Heart right ventricle (tissue), 16 donors: ENCODE results near the gene CD2AP. TPM values are rescaled to one million over a fixed set of nuclear protein-coding genes. Genes with fewer than 3 reads are reported as not detected.

Experiments used
- ATAC-seq, 8 donors: fragments of 200-7000 bp; cut with Tn5 transposase; one replicate each; pipeline ENCODE4 v1.9.1; 2020; ENCODE audit warnings: mild to moderate bottlenecking in 8 of 8, moderate library complexity in 8 of 8, moderate number of reproducible peaks in 1 of 8
- DNase-seq, 2 donors: peaks; one replicate each; pipeline ENCODE4 v3.0.0-alpha.2; 2020
- H3K27ac ChIP-seq, 10 donors: fragments of 200-600 bp; sonication (generic) in 2 of 10; one replicate each; pipeline versions ENCODE4 v1.5.0 to v1.8.0; 2020 to 2022; ENCODE audit warnings: mild to moderate bottlenecking in 3 of 10
- H3K27me3 ChIP-seq, 7 donors: fragments of 200-600 bp; one replicate each; pipeline ENCODE4 v1.8.0; 2021 to 2022; ENCODE audit warnings: mild to moderate bottlenecking in 2 of 7
- H3K36me3 ChIP-seq, 9 donors: fragments of 200-600 bp; sonication (generic) in 1 of 9; one replicate each; pipeline versions ENCODE4 v1.5.0 to v1.8.0; 2020 to 2022; ENCODE audit warnings: mild to moderate bottlenecking in 2 of 9
- H3K4me1 ChIP-seq, 9 donors: fragments of 200-600 bp; sonication (generic) in 1 of 9; one replicate each; pipeline versions ENCODE4 v1.5.0 to v1.8.0; 2020 to 2022; ENCODE audit warnings: mild to moderate bottlenecking in 4 of 9
- H3K4me3 ChIP-seq, 10 donors: fragments of 200-600 bp; sonication (generic) in 2 of 10; one replicate each; pipeline versions ENCODE4 v1.5.0 to v1.8.0; 2020 to 2022; ENCODE audit warnings: mild to moderate bottlenecking in 7 of 10, moderate library complexity in 2 of 10
- H3K9me3 ChIP-seq, 11 donors: fragments of 200-600 bp in 10 of 11; sonication (generic) in 2 of 11; one replicate each; pipeline versions ENCODE4 v1.5.0 to v1.8.0; 2013 to 2022; ENCODE audit warnings: mild to moderate bottlenecking in 2 of 11, control low read depth in 1 of 11, moderate library complexity in 1 of 11
- WGBS, 2 donors: extraction: QIAGEN DNeasy Blood & Tissue Kit; methylation state at CpG; one replicate each; pipeline ENCODE4 v1.1.7; 2013; ENCODE audit warnings: inconsistent platforms in 1 of 2; 5-methylcytosine and 5-hydroxymethylcytosine counted together
- intact Hi-C, 10 donors: fragments of 100-400 bp; cut with DNase I; formaldehyde crosslinking; loops; one replicate each; pipeline versions ENCODE4 v1.11.1 to v1.14.2; 2022
- polyA plus RNA-seq, 2 donors: library from polyadenylated mRNA; stranded (reverse); fragments of 200-250 nt; gene quantifications; one replicate each; pipeline ENCODE4 v1.2.3, GENCODE V29; 2013
- total RNA-seq, 10 donors: library from RNA; stranded (reverse); fragmentation: NEBNext Ultra II Directional in 3 of 10; extraction: Animal tissue kit (Norgen Biotek cat#: 25700) in 3 of 10; gene quantifications; one replicate each; pipeline versions ENCODE4 v1.2.1 to v1.2.4, GENCODE V29; 2021 to 2023
- TF ChIP-seq, protein P1 (sequence below), 9 donors: fragments of 200-600 bp; sonication (generic) in 2 of 9; IDR thresholded peaks; one replicate each; pipeline versions ENCODE4 v1.5.0 to v1.8.0; 2021 to 2022; ENCODE audit warnings: antibody characterized with exemption in 9 of 9, mild to moderate bottlenecking in 5 of 9, moderate library complexity in 1 of 9
- donor health status: Arrhythmogenic right ventricular cardiomyopathy.
- donor health status: ischemic (EF 13 %, LVEDD 7.1; RV severe dilation, severe dysfunction).
- donor health status: healthy with polysubstance abuse.
- donor health status: DM: no; HTN: yes; CAD: no.
- donor health status: DM: no; HTN: no; CAD: no.
- donor health status: ischemic (EF 25% LVEDD 6.9; RV normal size, moderate dysfunction).
- donor health status: ischemic (EF 25% LVEDD 5.7; RV mildly dilated, moderate dysfunction).
- donor health status: healthy.
- donor health status: DM: yes; HTN: yes; CAD: no.
- donor health status: Ischemic cardiomyopathy.
- donor health status: ischemic (EF 35%, LVEDD 5.7; RV mildly dilated, moderate dysfunction).
- donor health status: nonischemic (EF 11% LVEDD 7.7; RV severe dilation, severe dysfunction).
- donor health status: DM: yes; HTN: yes; CAD: no.
- donor health status: PGD.
- donor health status: ischemic (EF 29% LVEDD 5.4; RV normal size, mild dysfunction).
- donor health status: nonischemic (EF 23%, LVEDD 6.1; RV moderate dilation, normal function).

CD2AP gene
- total and polyA plus RNA-seq, 12 donors = 5.8 to 15.6 (median 10.8) TPM

- WGBS, 2 donors = 48 to 63% methylated on average over 2 of the region's 2 CpGs
- H3K4me3 ChIP-seq = no peak overlapping the region
- ATAC-seq (no peak), DNase-seq (no peak)
- TF ChIP-seq, protein P1, sequence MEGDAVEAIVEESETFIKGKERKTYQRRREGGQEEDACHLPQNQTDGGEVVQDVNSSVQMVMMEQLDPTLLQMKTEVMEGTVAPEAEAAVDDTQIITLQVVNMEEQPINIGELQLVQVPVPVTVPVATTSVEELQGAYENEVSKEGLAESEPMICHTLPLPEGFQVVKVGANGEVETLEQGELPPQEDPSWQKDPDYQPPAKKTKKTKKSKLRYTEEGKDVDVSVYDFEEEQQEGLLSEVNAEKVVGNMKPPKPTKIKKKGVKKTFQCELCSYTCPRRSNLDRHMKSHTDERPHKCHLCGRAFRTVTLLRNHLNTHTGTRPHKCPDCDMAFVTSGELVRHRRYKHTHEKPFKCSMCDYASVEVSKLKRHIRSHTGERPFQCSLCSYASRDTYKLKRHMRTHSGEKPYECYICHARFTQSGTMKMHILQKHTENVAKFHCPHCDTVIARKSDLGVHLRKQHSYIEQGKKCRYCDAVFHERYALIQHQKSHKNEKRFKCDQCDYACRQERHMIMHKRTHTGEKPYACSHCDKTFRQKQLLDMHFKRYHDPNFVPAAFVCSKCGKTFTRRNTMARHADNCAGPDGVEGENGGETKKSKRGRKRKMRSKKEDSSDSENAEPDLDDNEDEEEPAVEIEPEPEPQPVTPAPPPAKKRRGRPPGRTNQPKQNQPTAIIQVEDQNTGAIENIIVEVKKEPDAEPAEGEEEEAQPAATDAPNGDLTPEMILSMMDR (IDR thresholded peaks at IDR 0.05) = no peak
- H3K27me3 ChIP-seq = no peaks in the 10 kb centered on the region
- H3K36me3 ChIP-seq = no peaks in the 10 kb centered on the region
- H3K27ac ChIP-seq = no peak overlapping the region
- H3K4me1 ChIP-seq = peaks cover 0 to 24% (median 2%) of the 10 kb centered on the region in 9 donors
- intact Hi-C loops = loop anchor here in 1 of 10 donors (5.0 kb wide), 1 partner anchor 1733 kb away; no protein-coding TSS in a partner anchor
- H3K9me3 ChIP-seq = peaks cover 0 to 19% (median 3%) of the 10 kb centered on the region in 11 donors
Measured at GRCh38 chr6:47434372-47435253, 43.0 kb upstream of the CD2AP start.

DNA sequence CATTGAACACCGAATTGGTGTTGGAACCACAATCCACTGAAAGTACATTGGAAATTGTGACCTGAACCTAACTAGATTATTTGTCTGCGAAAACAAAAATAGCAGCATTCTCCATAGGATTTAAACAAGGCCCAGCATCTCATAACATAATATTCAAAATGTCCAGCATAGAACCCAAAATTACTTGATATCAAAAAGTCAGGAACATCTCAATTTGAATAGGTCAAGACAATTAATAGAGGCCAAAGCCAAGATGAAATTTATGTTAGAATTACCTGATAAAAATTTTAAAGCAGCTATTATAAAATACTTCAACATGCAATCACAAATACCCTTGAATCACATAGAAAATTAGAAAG, 42.4 kb upstream of the CD2AP start:
- 94 to 95% methylated on average over 2 of the region's 2 CpGs for WGBS, 2 donors
- DNase-seq (no peak), ATAC-seq (no peak)
- TF ChIP-seq, protein P1 (IDR thresholded peaks at IDR 0.05) = no peak
- H3K36me3 ChIP-seq = no peaks in the 10 kb centered on the region
- H3K9me3 ChIP-seq = peaks cover 0 to 13% (median 0%) of the 10 kb centered on the region in 11 donors
- peaks cover 0 to 30% (median 6%) of the 10 kb centered on the region in 9 donors for H3K4me1 ChIP-seq
- H3K4me3 ChIP-seq = no peak overlapping the region
- H3K27ac ChIP-seq = no peak overlapping the region
- H3K27me3 ChIP-seq = no peaks in the 10 kb centered on the region
- intact Hi-C loops = no loop called here

GRCh38 chr6:47437592-47437991, 40.0 kb upstream of the CD2AP start:
- WGBS, 2 donors = 52% methylated on average over 4 of the region's 4 CpGs
- DNase-seq (no peak), ATAC-seq (no peak)
- intact Hi-C loops = no loop called here
- H3K9me3 ChIP-seq = peaks cover 0 to 3% (median 0%) of the 10 kb centered on the region in 11 donors
- H3K4me3 ChIP-seq = no peak overlapping the region
- H3K27me3 ChIP-seq = no peaks in the 10 kb centered on the region
- TF ChIP-seq, protein P1 (IDR thresholded peaks at IDR 0.05) = no peak
- H3K27ac ChIP-seq = no peak overlapping the region
- no peaks in the 10 kb centered on the region for H3K36me3 ChIP-seq
- H3K4me1 ChIP-seq = peaks cover 0 to 34% (median 19%) of the 10 kb centered on the region in 9 donors

DNA sequence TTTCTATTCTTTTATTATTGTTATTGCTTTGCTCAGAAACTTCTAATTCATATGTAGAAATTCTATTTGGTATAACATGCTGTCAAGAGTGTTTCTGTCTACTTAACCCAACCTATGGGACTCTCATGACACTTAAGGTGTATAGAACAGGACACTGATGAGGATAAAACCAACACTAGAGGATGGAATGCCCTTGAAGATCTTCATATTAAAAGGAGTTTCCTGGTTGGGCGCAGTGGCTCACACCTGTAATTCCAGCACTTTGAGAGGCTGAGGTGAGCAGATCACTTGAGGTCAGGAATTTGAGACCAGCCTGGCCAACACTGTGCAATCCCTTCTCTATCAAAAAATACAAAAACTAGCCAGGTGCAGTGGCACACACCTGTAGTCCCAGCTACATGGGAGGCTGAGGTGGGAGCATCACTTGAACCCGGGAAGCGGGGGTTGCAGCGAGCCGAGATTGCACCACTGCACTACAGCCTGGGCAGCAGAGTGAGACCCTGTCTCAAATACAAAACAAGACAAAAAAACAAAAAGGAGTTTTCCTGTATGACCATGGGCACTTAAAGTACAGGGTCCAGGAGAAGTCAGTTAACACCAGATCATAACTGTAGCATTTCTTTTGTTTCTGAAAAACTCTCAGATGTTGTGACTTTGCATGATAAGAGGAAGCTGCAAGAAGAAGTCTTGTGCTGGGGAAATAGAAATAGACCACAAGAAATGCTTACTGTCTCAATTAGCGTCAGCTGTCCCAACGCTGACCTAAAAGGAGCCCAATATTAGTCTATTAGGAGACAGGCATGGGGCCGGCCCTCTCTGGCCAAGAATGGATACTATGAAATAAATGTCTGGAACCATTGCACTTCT, 38.9 kb upstream of the CD2AP start:
- Histone ChIP-seq H3K9me3 (peaks cover 0 to 3% (median 0%) of the 10 kb centered on the region in 11 donors), H3K36me3 (no peaks in the 10 kb centered on the region), H3K27me3 (no peaks in the 10 kb centered on the region), H3K4me1 (peaks cover 0 to 27% (median 19%) of the 10 kb centered on the region in 9 donors), H3K27ac (peak overlapping the region in 1 of 10 donors; percentile 57), H3K4me3 (no peak overlapping the region)
- DNase-seq = peak in 1 of 2 donors; percentile 34
- 87% methylated on average over 8 of the region's 8 CpGs for WGBS, 2 donors
- intact Hi-C loops = loop anchor here in 1 of 10 donors (2.0 kb wide), 1 partner anchor 40 kb away; no protein-coding TSS in a partner anchor
- TF ChIP-seq, protein P1 (IDR thresholded peaks at IDR 0.05) = no peak
- peak in 7 of 8 donors; percentile 43 to 79 (median 60) for ATAC-seq
